T-helper 2 cell treated with Interferon-gamma antibody and Interleukin-4, amounts not matched to agents 100 ng/mL and 5 ng/mL, for 36 hours (primary cell): ENCODE data around the gene KAZALD1. TPM values are rescaled to one million over a fixed set of nuclear protein-coding genes. Genes with fewer than 3 reads are reported as not detected.

ENCODE experiments used
- total RNA-seq: library from RNA; stranded (reverse); gene quantifications from 2 replicates; pipeline ENCODE4 v1.2.3, GENCODE V29; 2022

The KAZALD1 gene
- total RNA-seq, 1 donor from 2014 or later = 0.77 TPM

Other genes with a start within 250 kb of the KAZALD1 start
- gene SLF2, start 149.0 kb upstream of the KAZALD1 start, total RNA-seq = 41.3 TPM in 2 replicates
- 0.45 and 1.0 TPM in 2 replicates for gene SEMA4G, start 92.5 kb upstream of the KAZALD1 start, total RNA-seq
- gene MRPL43, start 74.5 kb upstream of the KAZALD1 start, total RNA-seq = 47.9 and 48.2 TPM in 2 replicates
- gene TWNK, start 74.4 kb upstream of the KAZALD1 start, total RNA-seq = 14.8 and 15.3 TPM in 2 replicates
- gene LZTS2, start 62.2 kb upstream of the KAZALD1 start, total RNA-seq = 15.9 and 16.4 TPM in 2 replicates
- 0.64 and 0.77 TPM in 2 replicates for gene PDZD7, start 30.9 kb upstream of the KAZALD1 start, total RNA-seq
- 27.8 and 29.2 TPM in 2 replicates for gene SFXN3, start 30.8 kb upstream of the KAZALD1 start, total RNA-seq
- gene TLX1, start 69.3 kb downstream of the KAZALD1 start, total RNA-seq = not detected in 2 replicates
- gene LBX1, start 167.5 kb downstream of the KAZALD1 start, total RNA-seq = not detected in 2 replicates